H1 (cell line): ENCODE data around the gene ITSN1. TPM values are rescaled to one million over a fixed set of nuclear protein-coding genes. Genes with fewer than 3 reads are reported as not detected.

Experiments used
- CTCF ChIA-PET: fragments of 300-600 bp; sonication (Branson Sonifier 250); formaldehyde crosslinking; loops from one replicate; lab custom pipeline; 2021; ENCODE audit not compliant: partially characterized antibody; lab: Charles Lee
- POLR2A ChIA-PET: fragments of 300-600 bp; sonication (Branson Sonifier 250); formaldehyde crosslinking; loops from one replicate; lab custom pipeline; 2021; ENCODE audit warnings: inconsistent platforms; ENCODE audit not compliant: partially characterized antibody; lab: Charles Lee
- DNase-seq, 2 experiments: peaks; one replicate each; pipeline versions ENCODE4 v3.0.0 to v3.0.0-alpha.2; 2010 to 2022; ENCODE audit warnings: low spot score in 2 of 2, low read depth in 1 of 2, mixed read lengths in 1 of 2
- FAIRE-seq: peaks from 2 replicates; lab custom pipeline; 2011; peaks lifted over from hg19 to GRCh38; lab: Jason Lieb, UNC
- H2AFZ ChIP-seq: 2 replicates; pipeline ENCODE4 v1.8.1; 2012; ENCODE audit warnings: low read length, inconsistent platforms
- H2AK5ac ChIP-seq: 2 replicates; pipeline ENCODE4 v1.6.1; 2013; ENCODE audit warnings: low read depth, low read length
- H2BK120ac ChIP-seq: replicated peaks from 2 replicates; pipeline ENCODE3; 2013; ENCODE audit warnings: low read depth, low read length, inconsistent platforms
- H2BK12ac ChIP-seq: 2 replicates; pipeline ENCODE4 v1.6.1; 2013; ENCODE audit warnings: low read depth, low read length
- H2BK15ac ChIP-seq: 2 replicates; pipeline ENCODE4 v1.6.1; 2013; ENCODE audit warnings: low read length
- H2BK20ac ChIP-seq: 2 replicates; pipeline ENCODE4 v1.6.1; 2013; ENCODE audit warnings: low read length
- H2BK5ac ChIP-seq: 2 replicates; pipeline ENCODE4 v1.6.1; 2013; ENCODE audit warnings: low read depth, low read length
- H3K14ac ChIP-seq: 2 replicates; pipeline ENCODE4 v1.6.1; 2013; ENCODE audit warnings: inconsistent platforms; ENCODE audit not compliant: insufficient read length
- H3K18ac ChIP-seq: 2 replicates; pipeline ENCODE4 v1.6.1; 2013; ENCODE audit warnings: low read length; ENCODE audit errors: extremely low read depth
- H3K23ac ChIP-seq: 2 replicates; pipeline ENCODE4 v1.6.1; 2013; ENCODE audit warnings: inconsistent platforms; ENCODE audit not compliant: insufficient read length
- H3K23me2 ChIP-seq: 2 replicates; pipeline ENCODE4 v1.6.1; 2013; ENCODE audit warnings: low read depth, low read length
- H3K27ac ChIP-seq: 2 replicates; pipeline ENCODE4 v1.6.1; 2011; ENCODE audit warnings: low read depth, low read length, inconsistent platforms
- H3K27me3 ChIP-seq, 4 experiments: replicated peaks in 1 of 4; 1 replicate in 1 of 4; 2 replicates in 3 of 4; pipeline versions ENCODE4 v1.6.1 to v1.8.1; 2011 to 2013; ENCODE audit warnings: low read length in 3 of 4, mild to moderate bottlenecking in 3 of 4, inconsistent platforms in 2 of 4, mixed read lengths in 2 of 4, moderate library complexity in 1 of 4; ENCODE audit not compliant: control insufficient read depth in 3 of 4, insufficient read depth in 3 of 4; ENCODE audit errors: extremely low read depth in 1 of 4
- H3K36me3 ChIP-seq, 4 experiments: 2 replicates each; pipeline versions ENCODE4 v1.6.1 to v1.8.1; 2011 to 2013; ENCODE audit warnings: mild to moderate bottlenecking in 4 of 4, low read length in 3 of 4, moderate library complexity in 2 of 4, control low read depth in 1 of 4, inconsistent platforms in 1 of 4; ENCODE audit not compliant: insufficient read depth in 4 of 4, control insufficient read depth in 2 of 4
- H3K4ac ChIP-seq: replicated peaks from 2 replicates; pipeline ENCODE3; 2013; ENCODE audit warnings: low read length, low read depth, mixed read lengths, inconsistent platforms; ENCODE audit not compliant: insufficient read length
- H3K4me1 ChIP-seq, 4 experiments: replicated peaks in 1 of 4; 1 replicate in 1 of 4; 2 replicates in 3 of 4; pipeline versions ENCODE4 v1.6.1 to v1.8.1; 2011 to 2013; ENCODE audit warnings: low read length in 3 of 4, inconsistent platforms in 2 of 4, mixed read lengths in 1 of 4; ENCODE audit not compliant: insufficient read depth in 4 of 4, control insufficient read depth in 3 of 4
- H3K4me2 ChIP-seq, 2 experiments: 2 replicates each; pipeline versions ENCODE4 v1.6.1 to v1.8.1; 2011 to 2013; ENCODE audit warnings: low read depth in 2 of 2, low read length in 2 of 2, control low read depth in 1 of 2, inconsistent platforms in 1 of 2, mild to moderate bottlenecking in 1 of 2; ENCODE audit not compliant: insufficient read depth in 1 of 2
- H3K4me3 ChIP-seq, 4 experiments: fragments of 200-600, 300-600 bp in 1 of 4; sonication (generic), shearing (Covaris generic), sonication (Bioruptor Twin) in 1 of 4; 2 replicates each; pipeline versions ENCODE4 v1.5.1 to v1.8.1; 2011 to 2016; ENCODE audit warnings: low read length in 4 of 4, low read depth in 3 of 4, control low read depth in 2 of 4, inconsistent platforms in 2 of 4, mild to moderate bottlenecking in 2 of 4, mixed read lengths in 1 of 4, moderate library complexity in 1 of 4; ENCODE audit not compliant: insufficient read depth in 2 of 4; ENCODE audit errors: extremely low read depth in 1 of 4
- H3K56ac ChIP-seq: replicated peaks from 2 replicates; pipeline ENCODE3; 2013; ENCODE audit warnings: low read depth, mild to moderate bottlenecking, mixed read lengths, low read length, inconsistent platforms; ENCODE audit not compliant: insufficient read length
- H3K79me1 ChIP-seq: 2 replicates; pipeline ENCODE4 v1.6.1; 2013; ENCODE audit warnings: low read depth, low read length, control low read depth
- H3K79me2 ChIP-seq, 2 experiments: 2 replicates each; pipeline versions ENCODE4 v1.6.1 to v1.8.1; 2012 to 2013; ENCODE audit warnings: low read length in 2 of 2, mild to moderate bottlenecking in 2 of 2, inconsistent platforms in 1 of 2; ENCODE audit not compliant: insufficient read depth in 2 of 2, control insufficient read depth in 1 of 2
- H3K9ac ChIP-seq, 4 experiments: replicated peaks in 1 of 4; 1 replicate in 1 of 4; 2 replicates in 3 of 4; pipeline versions ENCODE4 v1.6.1 to v1.8.1; 2011 to 2013; ENCODE audit warnings: low read depth in 3 of 4, low read length in 3 of 4, control low read depth in 2 of 4, mild to moderate bottlenecking in 2 of 4, moderate library complexity in 2 of 4, inconsistent platforms in 1 of 4; ENCODE audit errors: extremely low read depth in 1 of 4
- H3K9me3 ChIP-seq, 2 experiments: 2 replicates each; pipeline versions ENCODE4 v1.6.1 to v1.8.1; 2012 to 2013; ENCODE audit warnings: mild to moderate bottlenecking in 2 of 2, moderate library complexity in 2 of 2, control low read depth in 1 of 2, inconsistent platforms in 1 of 2, low read depth in 1 of 2, low read length in 1 of 2, mixed read lengths in 1 of 2; ENCODE audit not compliant: insufficient read depth in 2 of 2
- H4K20me1 ChIP-seq, 2 experiments: replicated peaks in 1 of 2; 2 replicates each; pipeline versions ENCODE3 to v1.8.1; 2011 to 2013; ENCODE audit warnings: inconsistent platforms in 2 of 2, low read length in 2 of 2, mild to moderate bottlenecking in 1 of 2; ENCODE audit not compliant: insufficient read depth in 2 of 2, control insufficient read depth in 1 of 2
- H4K5ac ChIP-seq: 2 replicates; pipeline ENCODE4 v1.6.1; 2013; ENCODE audit warnings: low read length, low read depth, mixed read lengths, inconsistent platforms; ENCODE audit not compliant: insufficient read length
- H4K8ac ChIP-seq: 2 replicates; pipeline ENCODE4 v1.8.0; 2013; ENCODE audit warnings: mild to moderate bottlenecking, moderate library complexity, low read length, inconsistent platforms; ENCODE audit not compliant: insufficient read depth; ENCODE audit errors: extremely low read depth
- H4K91ac ChIP-seq: replicated peaks from 2 replicates; pipeline ENCODE3; 2013; ENCODE audit warnings: low read length, mixed read lengths, inconsistent platforms; ENCODE audit not compliant: insufficient read length
- CBX5 ChIP-seq: fragments of 300-800, 300-1000 bp; sonication (generic); IDR thresholded peaks from 2 replicates; pipeline ENCODE4 v1.7.1; 2016; ENCODE audit warnings: antibody characterized with exemption, low read length, low read depth
- CHD1 ChIP-seq: IDR thresholded peaks from 2 replicates; pipeline ENCODE4 v1.6.1; 2012; ENCODE audit warnings: low read depth, low read length, improper control_type of control experiment
- HDAC6 ChIP-seq: IDR thresholded peaks from one replicate; pipeline ENCODE4 v1.7.1; 2012; ENCODE audit warnings: low read depth, mild to moderate bottlenecking, inconsistent platforms, low read length, moderate library complexity
- SP4 ChIP-seq: IDR thresholded peaks from 2 replicates; pipeline ENCODE4 v1.6.1; 2012; ENCODE audit warnings: low read length, inconsistent platforms
- SUZ12 ChIP-seq: fragments of 200-600 bp; sonication (generic); IDR thresholded peaks from 2 replicates; pipeline ENCODE4 v1.6.1; 2012; ENCODE audit warnings: mild to moderate bottlenecking, inconsistent platforms, low read length, moderate library complexity, mixed read lengths
- YY1 ChIP-seq: IDR thresholded peaks from 2 replicates; pipeline ENCODE4 v1.6.1; 2011; ENCODE audit warnings: low read depth, mild to moderate bottlenecking, low read length
- WGBS, 2 experiments: shearing (Covaris generic) in 1 of 2; methylation state at CpG; one replicate each; pipeline versions ENCODE4 v1.1.6 to v1.1.7; 2013 to 2015; ENCODE audit warnings: low lambda C conversion rate in 2 of 2, mixed read lengths in 2 of 2, inconsistent platforms in 1 of 2, low coverage in 1 of 2, missing lambda C conversion rate in 1 of 2; ENCODE audit not compliant: insufficient replicate concordance in 2 of 2, insufficient coverage in 1 of 2, insufficient read length in 1 of 2; ENCODE audit errors: extremely low coverage in 1 of 2, missing lambda C conversion rate in 1 of 2; 5-methylcytosine and 5-hydroxymethylcytosine counted together
- polyA plus RNA-seq, 7 experiments: library from polyadenylated mRNA; depleted of rRNA in 3 of 7; stranded (reverse) in 5 of 7; unstranded in 2 of 7; fragments of >200 nt in 5 of 7; fragments of 200-250 nt in 2 of 7; gene quantifications; 1 replicate in 5 of 7; 2 replicates in 1 of 7; 4 replicates in 1 of 7; pipeline versions ENCODE4 v1.2.1 to v1.2.3, GENCODE V29; 2011 to 2013; ENCODE audit warnings: missing spikeins in 2 of 7, mixed read lengths in 2 of 7
- total RNA-seq: library from RNA; stranded (reverse); fragmentation: NEBNext Ultra II Directional; extraction: Animal tissue kit (Norgen Biotek cat#: 25700); gene quantifications from 2 replicates; pipeline ENCODE4 v1.2.1, GENCODE V29; 2021

Gene ITSN1
- total and polyA plus RNA-seq, 2 of the 8 experiments (the other 6 are each of a cell fraction or from before 2014, with no cell fraction given) = 60.8 to 78.1 TPM

DNA sequence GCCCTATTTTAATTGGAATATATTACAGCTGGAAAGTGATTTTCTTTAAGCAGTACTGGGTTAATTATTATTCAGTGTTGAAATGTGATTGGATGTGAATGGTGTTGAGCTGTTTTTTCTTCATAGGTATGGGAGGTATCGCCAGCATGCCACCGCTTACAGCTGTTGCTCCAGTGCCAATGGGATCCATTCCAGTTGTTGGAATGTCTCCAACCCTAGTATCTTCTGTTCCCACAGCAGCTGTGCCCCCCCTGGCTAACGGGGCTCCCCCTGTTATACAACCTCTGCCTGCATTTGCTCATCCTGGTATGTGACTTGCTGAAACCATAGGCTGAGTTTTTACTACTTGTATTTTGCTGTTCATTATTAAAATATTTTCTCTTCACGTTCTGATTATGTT is 107.7 kb downstream of the ITSN1 start:
- Histone ChIP-seq H3K23me2 (no peaks in the 10 kb centered on the region), H4K20me1 (peaks cover 2 to 4% of the 10 kb centered on the region in 2 experiments), H3K56ac (no peak overlapping the region), H4K8ac (no peak overlapping the region), H2AK5ac (no peak overlapping the region), H3K18ac (no peak overlapping the region), H2BK12ac (no peak overlapping the region), H4K91ac (no peak overlapping the region), H3K4me3 (no peak overlapping the region), H3K27ac (no peak overlapping the region), H3K14ac (no peak overlapping the region), H3K4me2 (no peak overlapping the region), H2BK15ac (no peak overlapping the region), H3K9me3 (peaks cover 0 to 4% of the 10 kb centered on the region in 2 experiments; a peak in 2 of 4 replicates), H3K36me3 (peaks cover 3 to 32% (median 15%) of the 10 kb centered on the region in 4 experiments; a peak in 7 of 8 replicates), H3K79me1 (no peaks in the 10 kb centered on the region), H2BK120ac (no peak overlapping the region), H3K4ac (no peak overlapping the region), H3K79me2 (no peaks in the 10 kb centered on the region), H2BK20ac (no peak overlapping the region), H2AFZ (no peak overlapping the region), H3K4me1 (no peaks in the 10 kb centered on the region), H4K5ac (no peak overlapping the region), H3K23ac (no peak overlapping the region), H3K9ac (no peak overlapping the region), H3K27me3 (no peaks in the 10 kb centered on the region), H2BK5ac (no peak overlapping the region)
- DNase-seq (no peak), FAIRE-seq (no peak)
- WGBS, 2 experiments = 86% methylated on average over 4 of the region's 4 CpGs; no CpG with 5 or more reads in 1 of the 2 experiments
- CTCF ChIA-PET = interaction anchor here (0.5 kb wide), 1 partner anchor 13 kb away, joined by 3 read pairs; no protein-coding TSS in a partner anchor
- POLR2A ChIA-PET = interaction anchor here (1.3 kb wide), 1 partner anchor 14 kb away, joined by 3 read pairs; no protein-coding TSS in a partner anchor
- TF ChIP-seq CHD1 (no peak), SUZ12 (no peak), SP4 (no peak), HDAC6 (no peak), YY1 (no peak), CBX5 (no peak)
